Thoracic aorta (tissue), 2 donors: ENCODE measurements around the gene TEX22. TPM values are rescaled to one million over a fixed set of nuclear protein-coding genes. Genes with fewer than 3 reads are reported as not detected.

Experiments
- ATAC-seq: fragments of 150-250 bp; one replicate; pipeline ENCODE4 v1.8.0; 2017; ENCODE audit warnings: low read depth; ENCODE audit not compliant: insufficient number of reproducible peaks, low FRiP score
- DNase-seq: peaks from one replicate; pipeline ENCODE4 v3.0.0-alpha.2; 2020; ENCODE audit warnings: low spot score
- H3K27ac ChIP-seq, 2 donors: fragments of 200-600 bp; sonication (generic); 1 replicate in 1 of 2; 2 replicates in 1 of 2; pipeline ENCODE4 v1.5.1; 2016; ENCODE audit warnings: mild to moderate bottlenecking in 2 of 2, moderate library complexity in 2 of 2
- H3K27me3 ChIP-seq: fragments of 200-600 bp; sonication (generic); replicated peaks from 2 replicates; pipeline ENCODE4 v1.6.0; 2016; ENCODE audit warnings: mild to moderate bottlenecking; ENCODE audit not compliant: insufficient read depth
- H3K36me3 ChIP-seq: fragments of 200-600 bp; sonication (generic); one replicate; pipeline ENCODE4 v1.5.1; 2016
- H3K4me1 ChIP-seq, 2 donors: fragments of 200-600 bp; sonication (generic); 1 replicate in 1 of 2; 2 replicates in 1 of 2; pipeline versions ENCODE4 v1.5.1 to v1.6.0; 2016; ENCODE audit warnings: low read depth in 2 of 2, mild to moderate bottlenecking in 1 of 2; ENCODE audit not compliant: control insufficient read depth in 1 of 2
- H3K4me3 ChIP-seq: fragments of 200-600 bp; sonication (generic); 2 replicates; pipeline ENCODE4 v1.5.1; 2016; ENCODE audit warnings: mild to moderate bottlenecking
- H3K9me3 ChIP-seq: fragments of 200-600 bp; sonication (generic); 2 replicates; pipeline ENCODE4 v1.5.1; 2016
- CTCF ChIP-seq: fragments of 200-600 bp; sonication (generic); IDR thresholded peaks from one replicate; pipeline ENCODE4 v1.5.1; 2019; ENCODE audit warnings: antibody characterized with exemption
- total RNA-seq, 2 donors: library from RNA; depleted of rRNA; stranded (reverse); fragments of >200 nt; gene quantifications; one replicate each; pipeline versions ENCODE4 v1.1.0 to v1.2.3, GENCODE V29; 2016

TEX22 gene
- total RNA-seq, 2 donors from 2014 or later = not detected

GRCh38 chr14:105398726-105399465 is 558 bp downstream of the TEX22 start:
- Histone ChIP-seq H3K4me3 (peak overlapping the region; percentile 99), H3K4me1 (peaks cover 9 to 16% of the 10 kb centered on the region in 2 donors), H3K27ac (peak overlapping the region; percentile 74 to 76), H3K27me3 (no peaks in the 10 kb centered on the region), H3K36me3 (peaks cover 4% of the 10 kb centered on the region), H3K9me3 (peaks cover 7% of the 10 kb centered on the region)
- TF ChIP-seq CTCF = peak; percentile 6
- ATAC-seq = peak; percentile 5
- DNase-seq = no peak

DNA sequence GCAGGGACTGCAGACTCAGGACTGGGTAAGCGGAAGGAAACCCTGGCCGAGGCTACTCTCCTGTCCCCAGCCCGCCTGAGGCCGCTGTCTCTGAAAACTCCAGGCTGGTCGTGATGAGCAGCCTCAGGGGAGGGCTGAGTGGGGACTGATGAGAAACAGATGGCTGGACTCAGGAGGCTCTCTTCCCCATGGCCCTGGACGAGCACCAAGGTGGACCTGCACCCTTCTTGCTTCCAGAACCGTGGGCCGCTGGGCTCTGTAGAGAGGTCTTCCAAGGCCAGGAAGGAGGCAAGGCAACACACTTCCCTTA is 1.1 kb downstream of the TEX22 start:
- Histone ChIP-seq H3K27ac (peak overlapping the region in 1 of 2 donors; percentile 74), H3K4me3 (peak overlapping the region; percentile 99), H3K27me3 (no peaks in the 10 kb centered on the region), H3K36me3 (peaks cover 4% of the 10 kb centered on the region), H3K9me3 (peaks cover 7% of the 10 kb centered on the region), H3K4me1 (peaks cover 9 to 16% of the 10 kb centered on the region in 2 donors)
- ATAC-seq = no peak
- TF ChIP-seq CTCF = no peak
- no peak for DNase-seq

DNA sequence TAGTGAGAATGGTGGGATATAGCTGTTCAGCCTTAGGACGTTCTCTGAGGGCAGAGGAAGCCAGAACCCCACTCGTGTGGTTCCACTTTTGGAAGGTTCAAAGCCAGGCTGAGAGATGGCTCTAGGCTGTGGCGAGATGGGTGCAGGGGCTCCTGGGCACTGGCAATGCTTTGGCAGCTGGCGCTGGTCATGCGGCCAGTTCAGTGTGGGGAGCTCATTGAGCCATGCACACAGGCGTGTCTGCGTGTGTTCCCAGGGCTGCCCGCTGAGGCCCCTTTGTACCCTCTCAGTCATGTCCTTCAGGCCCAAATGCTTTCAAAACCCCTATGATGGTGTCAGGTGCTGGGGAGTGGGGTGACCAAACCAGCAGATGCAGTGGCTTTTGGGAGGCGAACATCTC is 1.7 kb downstream of the TEX22 start:
- H3K27ac ChIP-seq = no peak overlapping the region
- H3K4me1 ChIP-seq = peaks cover 9 to 16% of the 10 kb centered on the region in 2 donors
- peaks cover 10% of the 10 kb centered on the region for H3K9me3 ChIP-seq
- H3K27me3 ChIP-seq = no peaks in the 10 kb centered on the region
- H3K4me3 ChIP-seq = no peak overlapping the region
- no peak for ATAC-seq
- DNase-seq = no peak
- peaks cover under 1% of the 10 kb centered on the region for H3K36me3 ChIP-seq
- no peak for TF ChIP-seq CTCF

GRCh38 chr14:105401699-105402098 is 3.4 kb downstream of the TEX22 start:
- no peak overlapping the region for H3K27ac ChIP-seq
- TF ChIP-seq CTCF = no peak
- DNase-seq = no peak
- ATAC-seq = no peak
- no peaks in the 10 kb centered on the region for H3K27me3 ChIP-seq
- H3K4me3 ChIP-seq = no peak overlapping the region
- H3K36me3 ChIP-seq = no peaks in the 10 kb centered on the region
- peaks cover 9 to 16% of the 10 kb centered on the region in 2 donors for H3K4me1 ChIP-seq
- H3K9me3 ChIP-seq = peaks cover 12% of the 10 kb centered on the region

- H3K27me3 ChIP-seq = peaks cover 5% of the 10 kb centered on the region
- H3K27ac ChIP-seq = no peak overlapping the region
- peaks cover 5% of the 10 kb centered on the region for H3K9me3 ChIP-seq
- H3K36me3 ChIP-seq = no peaks in the 10 kb centered on the region
- no peak overlapping the region for H3K4me3 ChIP-seq
- TF ChIP-seq CTCF = no peak
- no peak for ATAC-seq
- no peak for DNase-seq
- peaks cover 5 to 9% of the 10 kb centered on the region in 2 donors for H3K4me1 ChIP-seq
Measured at GRCh38 chr14:105408592-105408991, 10.3 kb downstream of the TEX22 start.
